Naive thymus-derived CD8-positive, alpha-beta T cell (primary cell): Measurements from ENCODE around the gene LIPC. TPM values are rescaled to one million over a fixed set of nuclear protein-coding genes. Genes with fewer than 3 reads are reported as not detected.

ENCODE experiments used
- ATAC-seq, 2 donors: fragments of 150-1000 bp; cut with Tn5 transposase in 1 of 2; sonication (Bioruptor Pico), chemical (Tn5 transposase) in 1 of 2; 1 replicate in 1 of 2; 2 replicates in 1 of 2; pipeline ENCODE4 v1.10.0; 2021; ENCODE audit warnings: mild to moderate bottlenecking in 2 of 2, moderate library complexity in 2 of 2
- POLR2A ChIA-PET: fragments of 350-600 bp; sonication (Branson Sonifier 250); formaldehyde crosslinking; loops from one replicate; lab custom pipeline; 2021; ENCODE audit warnings: antibody characterized with exemption; lab: Charles Lee
- DNase-seq, 10 donors: peaks; one replicate each; pipeline versions ENCODE4 v3.0.0 to v3.0.0-alpha.2; 2020 to 2022
- H3K27ac Mint-ChIP-seq, 10 donors: one replicate each; pipeline ENCODE4 v1.8.0; 2020 to 2022; ENCODE audit warnings: mild to moderate bottlenecking in 10 of 10, mixed read lengths in 10 of 10, moderate library complexity in 4 of 10, inconsistent platforms in 1 of 10
- H3K27me3 Mint-ChIP-seq, 5 donors: one replicate each; pipeline ENCODE4 v1.8.0; 2021 to 2022; ENCODE audit warnings: mixed read lengths in 5 of 5
- H3K36me3 Mint-ChIP-seq, 3 donors: one replicate each; pipeline ENCODE4 v1.8.0; 2020 to 2022; ENCODE audit warnings: mixed read lengths in 3 of 3, mild to moderate bottlenecking in 2 of 3, inconsistent platforms in 1 of 3
- H3K4me1 Mint-ChIP-seq, 4 donors: one replicate each; pipeline ENCODE4 v1.8.0; 2021 to 2022; ENCODE audit warnings: mixed read lengths in 4 of 4
- H3K4me3 Mint-ChIP-seq, 10 donors: one replicate each; pipeline ENCODE4 v1.8.0; 2020 to 2022; ENCODE audit warnings: mild to moderate bottlenecking in 10 of 10, mixed read lengths in 10 of 10, moderate library complexity in 6 of 10, inconsistent platforms in 1 of 10
- H3K9me3 Mint-ChIP-seq, 9 donors: one replicate each; pipeline ENCODE4 v1.8.0; 2020 to 2022; ENCODE audit warnings: mixed read lengths in 9 of 9, mild to moderate bottlenecking in 3 of 9, inconsistent platforms in 1 of 9, moderate library complexity in 1 of 9
- polyA plus RNA-seq, 3 donors: library from polyadenylated mRNA; unstranded; fragments of 300-500 nt; fragmentation: Illumina TruSeq; gene quantifications; one replicate each; pipeline ENCODE4 v1.2.3, GENCODE V29; 2021
- total RNA-seq, 8 experiments: library from RNA in 2 of 8; stranded (reverse) in 2 of 8; gene quantifications; one replicate each; pipeline ENCODE4 v1.2.3 and lab custom pipeline; 2021 to 2026

Gene LIPC
- total and polyA plus RNA-seq, 5 experiments from 2014 or later, result 0.64 to 4.4 (median 2.9) TPM

GRCh38 chr15:58452775-58453174 lies 21.0 kb downstream of the LIPC start:
- POLR2A ChIA-PET, result no interaction called here
- DNase-seq (no peak), ATAC-seq (no peak)
- Mint-ChIP-seq H3K36me3 (peaks cover 0 to 5% (median 0%) of the 10 kb centered on the region in 3 donors), H3K9me3 (peaks cover 0 to 2% (median 0%) of the 10 kb centered on the region in 9 donors), H3K4me3 (no peak overlapping the region), H3K27ac (peak overlapping the region in 2 of 10 donors; percentile 17 to 88), H3K4me1 (peaks cover 9 to 22% (median 11%) of the 10 kb centered on the region in 4 donors), H3K27me3 (no peaks in the 10 kb centered on the region)

GRCh38 chr15:58453931-58454793 lies 22.4 kb downstream of the LIPC start:
- POLR2A ChIA-PET, result no interaction called here
- Mint-ChIP-seq H3K27ac (peak overlapping the region in 3 of 10 donors; percentile 13 to 88 (median 22)), H3K27me3 (no peaks in the 10 kb centered on the region), H3K4me3 (no peak overlapping the region), H3K36me3 (peaks cover 0 to 5% (median 0%) of the 10 kb centered on the region in 3 donors), H3K9me3 (peaks cover 0 to under 1% (median 0%) of the 10 kb centered on the region in 9 donors), H3K4me1 (peaks cover 23 to 28% (median 24%) of the 10 kb centered on the region in 4 donors)
- ATAC-seq (no peak), DNase-seq (no peak)

DNA sequence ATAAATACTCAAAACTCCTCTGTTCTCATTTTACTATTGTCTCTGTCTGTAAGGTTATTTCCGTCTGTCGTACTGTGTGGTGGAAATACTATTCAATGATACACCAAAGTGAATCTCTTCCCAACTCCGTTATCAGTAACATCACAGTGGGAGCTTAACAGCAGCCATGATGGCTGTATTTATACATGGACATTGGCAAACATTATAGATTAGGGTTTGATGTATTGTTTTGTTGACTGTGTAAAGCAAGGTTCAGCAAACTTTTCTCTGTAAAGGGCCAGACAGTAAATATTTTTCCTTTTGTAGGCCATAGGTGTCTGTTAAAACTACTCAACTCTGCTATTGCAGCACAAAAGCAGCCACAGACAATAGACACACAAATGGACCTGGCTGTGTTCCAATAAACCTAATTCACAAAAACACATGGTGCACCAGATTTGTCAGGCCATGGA lies 23.2 kb downstream of the LIPC start:
- DNase-seq (no peak), ATAC-seq (no peak)
- Mint-ChIP-seq H3K9me3 (no peaks in the 10 kb centered on the region), H3K4me1 (peaks cover 27 to 32% (median 29%) of the 10 kb centered on the region in 4 donors), H3K27me3 (no peaks in the 10 kb centered on the region), H3K4me3 (no peak overlapping the region), H3K36me3 (peaks cover 0 to 5% (median 0%) of the 10 kb centered on the region in 3 donors), H3K27ac (peak overlapping the region in 3 of 10 donors; percentile 2 to 88 (median 13))
- POLR2A ChIA-PET, result no interaction called here

DNA sequence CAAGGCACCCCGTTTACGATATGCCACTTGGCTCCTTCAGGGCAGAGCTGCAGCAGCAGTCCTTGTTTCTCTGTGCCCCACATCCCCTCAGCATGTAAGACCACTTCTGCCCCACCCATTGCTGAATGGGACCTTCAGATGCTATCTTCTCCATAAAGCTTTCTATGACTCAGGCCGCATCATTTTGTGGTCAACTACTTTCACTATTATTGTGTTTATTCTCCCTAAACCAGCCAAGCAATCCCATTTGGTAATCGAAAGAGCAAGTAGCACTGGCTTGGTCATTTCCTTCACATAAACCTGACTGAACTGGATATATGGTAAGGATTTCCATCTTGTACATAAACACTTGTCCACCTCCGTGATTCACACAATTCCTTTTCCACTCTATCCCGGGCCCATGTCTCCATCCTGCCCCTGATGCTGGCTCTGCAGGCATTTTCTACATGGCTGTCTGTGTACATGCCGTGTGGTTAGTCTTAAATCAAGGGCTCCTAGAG lies 25.7 kb downstream of the LIPC start:
- H3K27me3 Mint-ChIP-seq, result no peaks in the 10 kb centered on the region
- no peaks in the 10 kb centered on the region for H3K9me3 Mint-ChIP-seq
- H3K27ac Mint-ChIP-seq, result peak overlapping the region in 4 of 10 donors; percentile 22 to 71 (median 32)
- H3K4me3 Mint-ChIP-seq, result no peak overlapping the region
- POLR2A ChIA-PET, result interaction anchor here (0.9 to 1.4 kb wide), 2 partner anchors 11 to 28 kb away, joined by 3 read pairs; no protein-coding TSS in a partner anchor
- ATAC-seq (no peak), DNase-seq (no peak)
- peaks cover 0 to 5% (median 0%) of the 10 kb centered on the region in 3 donors for H3K36me3 Mint-ChIP-seq
- peaks cover 41 to 52% (median 45%) of the 10 kb centered on the region in 4 donors for H3K4me1 Mint-ChIP-seq

DNA sequence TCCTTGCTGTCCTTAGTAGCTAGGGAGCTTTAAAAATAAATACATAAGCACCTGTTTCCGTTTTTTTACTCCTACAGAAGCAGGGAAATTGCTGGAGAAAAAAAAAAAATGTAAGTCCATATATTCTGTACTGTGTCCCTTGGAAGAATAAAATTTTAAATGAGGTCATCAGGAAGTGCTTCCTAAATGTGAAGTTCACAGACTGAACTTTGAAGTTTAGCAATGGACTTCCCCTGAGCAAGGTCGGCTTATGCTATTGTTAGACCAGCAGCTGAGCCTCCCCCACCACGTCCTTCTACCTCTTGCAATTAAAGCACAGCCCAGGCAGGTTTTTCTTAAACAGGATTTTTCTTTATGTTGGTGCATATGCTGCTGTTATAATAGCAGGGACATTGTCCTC lies 26.3 kb downstream of the LIPC start:
- Mint-ChIP-seq H3K27ac (peak overlapping the region in 4 of 10 donors; percentile 18 to 57 (median 37)), H3K4me3 (peak overlapping the region in 3 of 10 donors; percentile 7 to 13 (median 12)), H3K9me3 (no peaks in the 10 kb centered on the region), H3K4me1 (peaks cover 43 to 56% (median 49%) of the 10 kb centered on the region in 4 donors), H3K36me3 (peaks cover 0 to under 1% (median 0%) of the 10 kb centered on the region in 3 donors), H3K27me3 (no peaks in the 10 kb centered on the region)
- DNase-seq, result no peak
- no peak for ATAC-seq
- POLR2A ChIA-PET, result interaction anchor here (0.9 to 1.4 kb wide), 3 partner anchors 11 to 27 kb away, joined by 3 read pairs; no protein-coding TSS in a partner anchor

DNA sequence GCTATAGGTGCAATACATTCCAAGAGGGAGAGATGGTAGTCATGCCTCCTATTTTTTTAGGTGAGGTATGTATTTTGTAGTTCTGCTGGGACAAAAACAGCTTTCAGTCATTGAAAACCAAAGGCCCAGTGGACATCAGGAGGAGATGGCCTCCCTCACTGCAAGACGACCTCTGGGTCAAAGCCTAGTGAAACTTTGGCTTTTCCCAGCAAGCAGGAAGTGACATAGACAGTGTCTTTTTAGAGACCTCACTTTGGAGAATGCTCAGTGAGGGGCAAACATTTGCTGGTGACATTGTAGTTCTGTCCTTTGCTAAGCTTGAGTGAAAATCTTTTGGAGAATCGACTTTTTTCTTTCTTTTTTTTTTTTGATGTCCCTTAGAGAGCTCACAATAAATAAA lies 27.3 kb downstream of the LIPC start:
- Mint-ChIP-seq H3K27me3 (no peaks in the 10 kb centered on the region), H3K9me3 (no peaks in the 10 kb centered on the region), H3K4me3 (peak overlapping the region in 3 of 10 donors; percentile 24 to 53 (median 46)), H3K27ac (peak overlapping the region in 3 of 10 donors; percentile 33 to 72 (median 61)), H3K36me3 (no peaks in the 10 kb centered on the region), H3K4me1 (peaks cover 50 to 65% (median 58%) of the 10 kb centered on the region in 4 donors)
- POLR2A ChIA-PET, result interaction anchor here (1.1 kb wide), 1 partner anchor 14 kb away, joined by 3 read pairs; no protein-coding TSS in a partner anchor
- ATAC-seq (no peak), DNase-seq (no peak)

- POLR2A ChIA-PET, result interaction anchor here (0.7 to 1.0 kb wide), 2 partner anchors 9 to 58 kb away, joined by 3 to 7 read pairs; no protein-coding TSS in a partner anchor
- Mint-ChIP-seq H3K27ac (peak overlapping the region in 2 of 10 donors; percentile 61 to 72), H3K4me1 (peaks cover 52 to 69% (median 59%) of the 10 kb centered on the region in 4 donors), H3K9me3 (no peaks in the 10 kb centered on the region), H3K4me3 (peak overlapping the region in 2 of 10 donors; percentile 3 to 40), H3K36me3 (no peaks in the 10 kb centered on the region), H3K27me3 (no peaks in the 10 kb centered on the region)
- ATAC-seq (no peak), DNase-seq (no peak)
These were observed 27.8 kb downstream of the LIPC start for GRCh38 chr15:58459560-58459959.

DNA sequence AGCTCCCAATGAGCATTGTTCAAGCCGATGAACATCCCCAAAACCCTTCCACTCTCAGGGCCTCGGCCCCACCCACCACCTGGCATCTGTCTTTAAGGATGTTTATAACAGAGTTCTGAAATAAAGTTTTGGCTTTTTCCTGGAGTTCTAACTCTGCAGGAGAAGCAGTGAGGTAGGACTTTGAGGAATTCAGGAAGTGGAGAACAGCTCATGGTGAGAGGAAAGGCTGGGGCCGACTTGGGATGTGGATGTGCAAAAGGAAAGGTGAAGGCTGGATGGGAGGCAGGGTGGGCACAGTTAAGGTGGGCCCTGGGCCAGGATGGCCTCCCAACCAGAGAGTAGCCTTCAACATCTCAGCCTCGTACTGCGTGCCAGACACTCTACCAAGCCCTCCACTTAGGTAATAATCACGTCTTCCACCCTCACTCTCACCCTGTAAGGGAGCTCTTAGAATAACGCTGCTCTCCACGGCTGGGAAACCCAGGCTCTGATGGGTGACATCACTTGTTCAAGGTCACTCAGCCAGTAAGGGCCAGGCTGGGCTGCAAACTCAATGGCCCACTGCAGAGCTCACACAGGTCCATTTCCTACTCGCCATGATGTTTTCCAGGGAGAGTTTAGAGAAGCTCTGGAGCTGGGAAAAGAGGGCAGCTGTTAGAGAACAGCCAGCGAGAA lies 28.5 kb downstream of the LIPC start:
- POLR2A ChIA-PET, result interaction anchor here (0.6 to 1.4 kb wide), 6 partner anchors 9 to 150 kb away, joined by 3 to 7 read pairs (median 4); no protein-coding TSS in a partner anchor
- no peaks in the 10 kb centered on the region for H3K36me3 Mint-ChIP-seq
- H3K27me3 Mint-ChIP-seq, result no peaks in the 10 kb centered on the region
- H3K4me1 Mint-ChIP-seq, result peaks cover 48 to 65% (median 56%) of the 10 kb centered on the region in 4 donors
- no peak for ATAC-seq
- no peak overlapping the region for H3K27ac Mint-ChIP-seq
- peak overlapping the region in 2 of 10 donors; percentile 42 to 55 for H3K4me3 Mint-ChIP-seq
- no peak for DNase-seq
- no peaks in the 10 kb centered on the region for H3K9me3 Mint-ChIP-seq

- POLR2A ChIA-PET, result interaction anchor here (1.3 to 1.4 kb wide), 2 partner anchors 9 to 12 kb away, joined by 3 to 4 read pairs; no protein-coding TSS in a partner anchor
- Mint-ChIP-seq H3K4me3 (peak overlapping the region in 3 of 10 donors; percentile 36 to 55 (median 47)), H3K27ac (peak overlapping the region in 5 of 10 donors; percentile 29 to 87 (median 42)), H3K4me1 (peaks cover 49 to 65% (median 57%) of the 10 kb centered on the region in 4 donors), H3K36me3 (no peaks in the 10 kb centered on the region), H3K27me3 (no peaks in the 10 kb centered on the region), H3K9me3 (no peaks in the 10 kb centered on the region)
- ATAC-seq, result peak in 1 of 2 donors; percentile 67
- no peak for DNase-seq
These were observed 29.1 kb downstream of the LIPC start for GRCh38 chr15:58460872-58461271.

GRCh38 chr15:58462547-58462946 lies 30.8 kb downstream of the LIPC start:
- Mint-ChIP-seq H3K4me1 (peaks cover 46 to 62% (median 55%) of the 10 kb centered on the region in 4 donors), H3K9me3 (no peaks in the 10 kb centered on the region), H3K27ac (peak overlapping the region in 8 of 10 donors; percentile 32 to 60 (median 48)), H3K36me3 (no peaks in the 10 kb centered on the region), H3K4me3 (peak overlapping the region in 3 of 10 donors; percentile 12 to 53 (median 12)), H3K27me3 (no peaks in the 10 kb centered on the region)
- POLR2A ChIA-PET, result no interaction called here
- DNase-seq (no peak), ATAC-seq (peak in 1 of 2 donors; percentile 42)

DNA sequence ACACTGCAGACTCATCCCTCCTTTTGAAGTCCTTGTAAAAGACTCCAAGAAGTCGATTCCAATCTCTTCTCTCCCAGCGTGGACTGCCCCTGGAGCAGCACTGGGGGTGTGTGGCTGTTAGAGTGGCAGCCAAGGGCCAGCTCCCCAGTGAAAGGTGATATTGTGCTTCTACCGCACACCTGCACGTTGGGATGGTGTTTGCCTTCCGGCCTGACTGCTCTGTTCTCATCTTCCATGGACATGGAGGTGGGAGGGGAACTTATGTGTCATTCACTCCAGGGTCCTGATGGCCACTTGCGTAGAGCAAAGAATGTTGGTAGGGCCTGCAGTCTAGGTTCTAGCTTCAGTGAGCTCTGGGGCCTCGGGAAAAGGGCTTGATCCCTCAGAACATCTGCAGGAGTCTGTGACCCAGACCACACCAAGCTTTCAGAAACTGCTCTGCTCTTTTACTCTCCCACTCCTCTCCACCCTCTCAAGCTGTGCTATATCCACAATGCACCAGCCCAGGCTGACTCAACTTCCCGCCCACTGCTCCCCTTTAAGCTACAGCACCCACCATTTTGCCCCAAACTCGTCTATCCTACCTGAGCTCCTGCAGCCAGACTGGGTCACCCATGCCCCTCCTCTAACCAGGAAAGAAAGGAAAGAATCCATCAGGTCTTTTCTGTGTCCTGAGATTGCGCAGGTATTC lies 31.3 kb downstream of the LIPC start:
- POLR2A ChIA-PET, result interaction anchor here (0.5 to 0.6 kb wide), 2 partner anchors 26 to 158 kb away, joined by 3 read pairs; no protein-coding TSS in a partner anchor

More for the DNA sequence above, 31.3 kb downstream of the LIPC start:
- Mint-ChIP-seq H3K4me3 (peak overlapping the region in 3 of 10 donors; percentile 6 to 39 (median 31)), H3K27ac (peak overlapping the region in 6 of 10 donors; percentile 32 to 78 (median 55)), H3K36me3 (no peaks in the 10 kb centered on the region), H3K4me1 (peaks cover 42 to 56% (median 51%) of the 10 kb centered on the region in 4 donors), H3K9me3 (no peaks in the 10 kb centered on the region), H3K27me3 (no peaks in the 10 kb centered on the region)
- no peak for ATAC-seq
- DNase-seq, result no peak
